ENCODE results near the gene DLX1.

DNA sequence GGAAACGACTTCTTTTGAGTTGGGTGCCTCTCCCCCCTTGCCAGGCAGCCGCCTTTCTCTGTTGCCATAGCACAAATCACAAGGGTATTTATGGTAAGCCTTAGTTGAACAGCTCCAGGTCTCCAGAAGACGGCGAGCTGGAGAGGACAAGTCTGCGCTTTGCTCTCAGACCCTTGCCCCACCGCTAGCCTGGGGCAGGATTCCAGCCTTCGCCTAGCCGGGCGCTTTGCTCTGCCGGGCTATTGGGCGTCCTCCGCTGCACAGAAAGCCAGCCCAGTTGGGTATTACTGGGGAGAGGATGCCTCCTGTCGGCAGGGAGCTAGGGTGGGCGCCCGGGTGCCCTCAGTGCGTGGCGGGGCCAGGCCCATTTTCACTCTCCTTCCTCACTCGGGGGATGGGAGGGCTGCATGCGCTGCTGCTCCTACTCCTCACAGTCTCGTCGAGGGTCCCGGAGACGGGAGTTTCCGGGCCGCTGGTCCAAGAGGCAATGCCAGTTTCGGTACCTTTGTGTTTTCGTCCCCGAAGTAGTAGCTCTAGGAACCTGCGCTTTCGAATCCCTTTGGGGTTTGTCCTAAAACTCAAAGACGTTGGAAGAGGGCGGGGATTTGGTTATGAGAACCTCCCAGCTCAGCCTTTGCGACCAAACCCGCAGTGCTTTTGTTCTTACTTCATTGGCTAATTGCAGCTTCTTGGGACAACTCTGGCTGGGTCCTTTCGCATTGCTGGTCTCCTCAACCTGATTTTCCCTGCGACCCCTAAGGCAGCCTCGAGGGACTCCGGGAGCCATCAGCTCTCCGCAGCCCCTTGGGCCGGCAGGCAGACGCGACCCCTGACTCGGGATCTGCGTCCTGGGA, 21.0 kb downstream of the DLX1 start:
- no peak for TF ChIP-seq POLR2AphosphoS5 (IDR thresholded peaks at IDR 0.05)
- TF ChIP-seq, protein P1, sequence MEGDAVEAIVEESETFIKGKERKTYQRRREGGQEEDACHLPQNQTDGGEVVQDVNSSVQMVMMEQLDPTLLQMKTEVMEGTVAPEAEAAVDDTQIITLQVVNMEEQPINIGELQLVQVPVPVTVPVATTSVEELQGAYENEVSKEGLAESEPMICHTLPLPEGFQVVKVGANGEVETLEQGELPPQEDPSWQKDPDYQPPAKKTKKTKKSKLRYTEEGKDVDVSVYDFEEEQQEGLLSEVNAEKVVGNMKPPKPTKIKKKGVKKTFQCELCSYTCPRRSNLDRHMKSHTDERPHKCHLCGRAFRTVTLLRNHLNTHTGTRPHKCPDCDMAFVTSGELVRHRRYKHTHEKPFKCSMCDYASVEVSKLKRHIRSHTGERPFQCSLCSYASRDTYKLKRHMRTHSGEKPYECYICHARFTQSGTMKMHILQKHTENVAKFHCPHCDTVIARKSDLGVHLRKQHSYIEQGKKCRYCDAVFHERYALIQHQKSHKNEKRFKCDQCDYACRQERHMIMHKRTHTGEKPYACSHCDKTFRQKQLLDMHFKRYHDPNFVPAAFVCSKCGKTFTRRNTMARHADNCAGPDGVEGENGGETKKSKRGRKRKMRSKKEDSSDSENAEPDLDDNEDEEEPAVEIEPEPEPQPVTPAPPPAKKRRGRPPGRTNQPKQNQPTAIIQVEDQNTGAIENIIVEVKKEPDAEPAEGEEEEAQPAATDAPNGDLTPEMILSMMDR (IDR thresholded peaks at IDR 0.05): peak in 2 of 3 experiments; percentile 8 to 22
- TF ChIP-seq POLR2A (IDR thresholded peaks at IDR 0.05; ENCODE audit: low read depth): no peak

Measured in esophagus muscularis mucosa (tissue), 3 donors.